HEK293 (cell line): ENCODE results near the gene DEFB127.

Experiments used
- CTCF ChIP-seq: fragments of 450-650 bp; formaldehyde crosslinking; IDR thresholded peaks from 2 replicates; pipeline ENCODE4 v1.5.1; 2016; ENCODE audit warnings: missing biosample characterization, missing genetic modification characterization
- GFI1B ChIP-seq: fragments of 450-650 bp; formaldehyde crosslinking; IDR thresholded peaks from 2 replicates; pipeline ENCODE4 v1.5.1; 2016; ENCODE audit warnings: missing biosample characterization, missing genetic modification characterization
- GLI4 ChIP-seq: fragments of 450-650 bp; formaldehyde crosslinking; IDR thresholded peaks from 2 replicates; pipeline ENCODE4 v1.5.1; 2016; ENCODE audit warnings: missing biosample characterization, missing genetic modification characterization
- SCRT1 ChIP-seq: fragments of 450-650 bp; formaldehyde crosslinking; IDR thresholded peaks from 2 replicates; pipeline ENCODE4 v1.5.1; 2016; ENCODE audit warnings: missing biosample characterization, missing genetic modification characterization, borderline replicate concordance
- TSHZ1 ChIP-seq: fragments of 450-650 bp; formaldehyde crosslinking; IDR thresholded peaks from 2 replicates; pipeline ENCODE4 v1.5.1; 2016; ENCODE audit warnings: missing biosample characterization, missing genetic modification characterization, borderline replicate concordance
- YY1 ChIP-seq: fragments of 450-650 bp; formaldehyde crosslinking; IDR thresholded peaks from 2 replicates; pipeline ENCODE4 v1.5.1; 2018; ENCODE audit warnings: missing biosample characterization, missing genetic modification characterization
- ZBTB10 ChIP-seq: fragments of 450-650 bp; formaldehyde crosslinking; IDR thresholded peaks from 2 replicates; pipeline ENCODE4 v1.5.1; 2016; ENCODE audit warnings: missing biosample characterization, missing genetic modification characterization
- ZNF10 ChIP-seq: fragments of 450-650 bp; formaldehyde crosslinking; IDR thresholded peaks from 2 replicates; pipeline ENCODE4 v1.5.1; 2017; ENCODE audit warnings: missing biosample characterization, missing genetic modification characterization
- ZNF274 ChIP-seq, 2 experiments: fragments of 200-500 bp in 1 of 2; fragments of 450-650 bp in 1 of 2; sonication (Bioruptor generic) in 1 of 2; formaldehyde crosslinking in 1 of 2; IDR thresholded peaks; 2 replicates each; pipeline versions ENCODE4 v1.5.1 to v1.6.1; 2014 to 2016; ENCODE audit warnings: borderline replicate concordance in 1 of 2, inconsistent platforms in 1 of 2, low read length in 1 of 2, missing biosample characterization in 1 of 2, missing genetic modification characterization in 1 of 2
- ZNF48 ChIP-seq: fragments of 450-650 bp; formaldehyde crosslinking; IDR thresholded peaks from 2 replicates; pipeline ENCODE4 v1.5.1; 2016; ENCODE audit warnings: missing biosample characterization, missing genetic modification characterization
- ZNF510 ChIP-seq: fragments of 450-650 bp; formaldehyde crosslinking; IDR thresholded peaks from 2 replicates; pipeline ENCODE4 v1.5.1; 2018; ENCODE audit warnings: mild to moderate bottlenecking, missing genetic modification characterization, missing biosample characterization; ENCODE audit not compliant: insufficient replicate concordance
- ZNF544 ChIP-seq: fragments of 450-650 bp; formaldehyde crosslinking; IDR thresholded peaks from 2 replicates; pipeline ENCODE4 v1.5.0; 2017; ENCODE audit warnings: missing biosample characterization, missing genetic modification characterization
- ZNF629 ChIP-seq: fragments of 450-650 bp; formaldehyde crosslinking; IDR thresholded peaks from 2 replicates; pipeline ENCODE4 v1.5.1; 2017; ENCODE audit warnings: missing biosample characterization, missing genetic modification characterization
- ZSCAN30 ChIP-seq: fragments of 450-650 bp; IDR thresholded peaks from 2 replicates; pipeline ENCODE4 v1.5.1; 2018; ENCODE audit warnings: missing biosample characterization, mild to moderate bottlenecking, missing genetic modification characterization, moderate library complexity

GRCh38 chr20:199996-200395, 42.7 kb downstream of the DEFB127 start:
- TF ChIP-seq YY1 (tag by site-specific recombination) = no peak
- no peak for TF ChIP-seq GLI4 (tag by site-specific recombination)
- no peak for TF ChIP-seq CTCF (tag by site-specific recombination)
- TF ChIP-seq ZSCAN30 (tag by site-specific recombination) = no peak
- TF ChIP-seq ZNF10 (tag by site-specific recombination) = no peak
- no peak for TF ChIP-seq ZNF274 (IDR thresholded peaks at IDR 0.05; ENCODE audit: low read length)
- TF ChIP-seq ZNF274 (tag by site-specific recombination; IDR thresholded peaks at IDR 0.05; ENCODE audit: borderline replicate concordance) = no peak
- TF ChIP-seq ZNF510 = no peak
- no peak for TF ChIP-seq SCRT1 (tag by site-specific recombination)
- TF ChIP-seq ZBTB10 (tag by site-specific recombination) = no peak
- no peak for TF ChIP-seq ZNF629 (tag by site-specific recombination)
- no peak for TF ChIP-seq TSHZ1 (tag by site-specific recombination)
- no peak for TF ChIP-seq ZNF544 (tag by site-specific recombination)
- TF ChIP-seq GFI1B (tag by site-specific recombination) = no peak
- no peak for TF ChIP-seq ZNF48
